ENCODE data around the gene GRID2. TPM values are rescaled to one million over a fixed set of nuclear protein-coding genes. Genes with fewer than 3 reads are reported as not detected.

GRID2 gene
- total and polyA plus RNA-seq, 4 donors, result under 0.01 to 0.02 TPM; not detected in 2

DNA sequence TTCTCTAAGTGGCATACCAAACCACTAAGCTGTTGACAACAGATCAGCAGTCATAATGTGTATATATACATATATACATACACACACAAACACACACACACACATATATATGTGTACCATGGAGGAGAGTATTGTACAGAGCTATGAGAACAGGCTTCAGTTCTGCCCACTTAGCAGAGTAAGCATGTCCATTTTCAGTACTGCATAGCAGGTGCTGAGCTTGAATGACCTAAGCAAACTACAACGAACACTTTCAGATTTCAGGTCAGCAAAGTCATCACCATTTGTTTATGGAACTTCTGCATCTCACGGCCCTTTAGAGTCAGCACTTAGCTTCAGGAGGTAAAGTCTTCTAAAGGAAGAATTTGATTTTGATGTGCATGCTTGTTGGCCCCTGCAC lies 789.0 kb downstream of the GRID2 start:
- peaks cover 0 to 15% (median 6%) of the 10 kb centered on the region in 4 donors for H3K4me1 ChIP-seq (ENCODE audit: control insufficient read depth in 4 of 4, insufficient read depth in 4 of 4, low read length in 3 of 4)
- DNase-seq (ENCODE audit: low spot score), result no peak
- H3K4me3 ChIP-seq (ENCODE audit: low read depth in 1 of 3, low read length in 3 of 3), result no peak overlapping the region
- H3K27me3 ChIP-seq (ENCODE audit: control insufficient read depth in 4 of 4, insufficient read depth in 4 of 4, low read length in 3 of 4), result no peaks in the 10 kb centered on the region
- no peaks in the 10 kb centered on the region for H3K9me3 ChIP-seq (ENCODE audit: control insufficient read depth in 4 of 4, low read length in 3 of 4)
- H3K9ac ChIP-seq (ENCODE audit: low read depth in 1 of 2, low read length in 2 of 2), result no peak overlapping the region
- no peak overlapping the region for H3K27ac ChIP-seq (ENCODE audit: low read depth in 1 of 2, low read length in 2 of 2)
- no peaks in the 10 kb centered on the region for H3K36me3 ChIP-seq (ENCODE audit: control insufficient read depth in 4 of 4, insufficient read depth in 3 of 4, low read depth in 1 of 4, low read length in 3 of 4)
- WGBS, result 90% methylated on average over 2 of the region's 2 CpGs
- TF ChIP-seq HNF4A (conservative IDR thresholded peaks at IDR 0.05) (no peak), CTCF (IDR thresholded peaks at IDR 0.05; ENCODE audit: low read depth, low read length, missing input control) (no peak), RAD21 (IDR thresholded peaks at IDR 0.05) (no peak), HNF4G (IDR thresholded peaks at IDR 0.05) (no peak), FOXA1 (IDR thresholded peaks at IDR 0.05) (no peak), ZBTB33 (IDR thresholded peaks at IDR 0.05) (no peak), EGR1 (IDR thresholded peaks at IDR 0.05; ENCODE audit: low read depth in 2 of 2) (no peak), FOXA2 (IDR thresholded peaks at IDR 0.05) (no peak), GABPA (IDR thresholded peaks at IDR 0.05 in 1 of 2, conservative IDR thresholded peaks at IDR 0.05 in 1 of 2) (no peak), NR2F2 (IDR thresholded peaks at IDR 0.05) (no peak), YY1 (IDR thresholded peaks at IDR 0.05) (no peak)
- TF ChIP-seq, protein P1, sequence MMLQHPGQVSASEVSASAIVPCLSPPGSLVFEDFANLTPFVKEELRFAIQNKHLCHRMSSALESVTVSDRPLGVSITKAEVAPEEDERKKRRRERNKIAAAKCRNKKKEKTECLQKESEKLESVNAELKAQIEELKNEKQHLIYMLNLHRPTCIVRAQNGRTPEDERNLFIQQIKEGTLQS (IDR thresholded peaks at IDR 0.05), result no peak
- TF ChIP-seq, protein P2, sequence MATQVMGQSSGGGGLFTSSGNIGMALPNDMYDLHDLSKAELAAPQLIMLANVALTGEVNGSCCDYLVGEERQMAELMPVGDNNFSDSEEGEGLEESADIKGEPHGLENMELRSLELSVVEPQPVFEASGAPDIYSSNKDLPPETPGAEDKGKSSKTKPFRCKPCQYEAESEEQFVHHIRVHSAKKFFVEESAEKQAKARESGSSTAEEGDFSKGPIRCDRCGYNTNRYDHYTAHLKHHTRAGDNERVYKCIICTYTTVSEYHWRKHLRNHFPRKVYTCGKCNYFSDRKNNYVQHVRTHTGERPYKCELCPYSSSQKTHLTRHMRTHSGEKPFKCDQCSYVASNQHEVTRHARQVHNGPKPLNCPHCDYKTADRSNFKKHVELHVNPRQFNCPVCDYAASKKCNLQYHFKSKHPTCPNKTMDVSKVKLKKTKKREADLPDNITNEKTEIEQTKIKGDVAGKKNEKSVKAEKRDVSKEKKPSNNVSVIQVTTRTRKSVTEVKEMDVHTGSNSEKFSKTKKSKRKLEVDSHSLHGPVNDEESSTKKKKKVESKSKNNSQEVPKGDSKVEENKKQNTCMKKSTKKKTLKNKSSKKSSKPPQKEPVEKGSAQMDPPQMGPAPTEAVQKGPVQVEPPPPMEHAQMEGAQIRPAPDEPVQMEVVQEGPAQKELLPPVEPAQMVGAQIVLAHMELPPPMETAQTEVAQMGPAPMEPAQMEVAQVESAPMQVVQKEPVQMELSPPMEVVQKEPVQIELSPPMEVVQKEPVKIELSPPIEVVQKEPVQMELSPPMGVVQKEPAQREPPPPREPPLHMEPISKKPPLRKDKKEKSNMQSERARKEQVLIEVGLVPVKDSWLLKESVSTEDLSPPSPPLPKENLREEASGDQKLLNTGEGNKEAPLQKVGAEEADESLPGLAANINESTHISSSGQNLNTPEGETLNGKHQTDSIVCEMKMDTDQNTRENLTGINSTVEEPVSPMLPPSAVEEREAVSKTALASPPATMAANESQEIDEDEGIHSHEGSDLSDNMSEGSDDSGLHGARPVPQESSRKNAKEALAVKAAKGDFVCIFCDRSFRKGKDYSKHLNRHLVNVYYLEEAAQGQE (IDR thresholded peaks at IDR 0.05), result no peak

GRCh38 chr4:93103042-93103441 lies 799.3 kb downstream of the GRID2 start:
- no peaks in the 10 kb centered on the region for H3K36me3 ChIP-seq (ENCODE audit: control insufficient read depth in 4 of 4, insufficient read depth in 3 of 4, low read depth in 1 of 4, low read length in 3 of 4)
- no peaks in the 10 kb centered on the region for H3K4me1 ChIP-seq (ENCODE audit: control insufficient read depth in 4 of 4, insufficient read depth in 4 of 4, low read length in 3 of 4)
- H3K27ac ChIP-seq (ENCODE audit: low read depth in 1 of 2, low read length in 2 of 2), result no peak overlapping the region
- H3K9me3 ChIP-seq (ENCODE audit: control insufficient read depth in 4 of 4, low read length in 3 of 4), result no peaks in the 10 kb centered on the region
- WGBS, result 89% methylated on average over 7 of the region's 7 CpGs
- no peak for DNase-seq (ENCODE audit: low spot score)
- TF ChIP-seq CTCF (IDR thresholded peaks at IDR 0.05; ENCODE audit: low read depth, low read length, missing input control) (no peak), RAD21 (IDR thresholded peaks at IDR 0.05) (no peak), HNF4A (conservative IDR thresholded peaks at IDR 0.05) (no peak), EGR1 (IDR thresholded peaks at IDR 0.05; ENCODE audit: low read depth in 2 of 2) (no peak), HNF4G (IDR thresholded peaks at IDR 0.05) (no peak), SP1 (IDR thresholded peaks at IDR 0.05) (no peak), FOXA1 (IDR thresholded peaks at IDR 0.05) (no peak), RXRA (IDR thresholded peaks at IDR 0.05) (no peak), JUND (IDR thresholded peaks at IDR 0.05) (no peak), YY1 (IDR thresholded peaks at IDR 0.05) (no peak), NR2F2 (IDR thresholded peaks at IDR 0.05) (no peak), FOXA2 (IDR thresholded peaks at IDR 0.05) (no peak)
- TF ChIP-seq, protein P2 (IDR thresholded peaks at IDR 0.05), result no peak
- TF ChIP-seq, protein P3, sequence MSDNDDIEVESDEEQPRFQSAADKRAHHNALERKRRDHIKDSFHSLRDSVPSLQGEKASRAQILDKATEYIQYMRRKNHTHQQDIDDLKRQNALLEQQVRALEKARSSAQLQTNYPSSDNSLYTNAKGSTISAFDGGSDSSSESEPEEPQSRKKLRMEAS (IDR thresholded peaks at IDR 0.05), result no peak
- TF ChIP-seq, protein P1 (IDR thresholded peaks at IDR 0.05), result no peak
- no peak overlapping the region for H3K4me3 ChIP-seq (ENCODE audit: low read depth in 1 of 3, low read length in 3 of 3)
- no peaks in the 10 kb centered on the region for H3K27me3 ChIP-seq (ENCODE audit: control insufficient read depth in 4 of 4, insufficient read depth in 4 of 4, low read length in 3 of 4)
- H3K9ac ChIP-seq (ENCODE audit: low read depth in 1 of 2, low read length in 2 of 2), result no peak overlapping the region

All from liver (tissue), 9 donors.